Measurements from ENCODE around the gene TRIM46.
A peak's percentile ranks its signal among the peaks of the same experiment; 100 is the strongest.
"Not testable (repeated sequence)": the region's sequence is repeated elsewhere in the genome, so short reads cannot be mapped to it uniquely, and the experiment has no call there.

TRIM46 gene

DNA sequence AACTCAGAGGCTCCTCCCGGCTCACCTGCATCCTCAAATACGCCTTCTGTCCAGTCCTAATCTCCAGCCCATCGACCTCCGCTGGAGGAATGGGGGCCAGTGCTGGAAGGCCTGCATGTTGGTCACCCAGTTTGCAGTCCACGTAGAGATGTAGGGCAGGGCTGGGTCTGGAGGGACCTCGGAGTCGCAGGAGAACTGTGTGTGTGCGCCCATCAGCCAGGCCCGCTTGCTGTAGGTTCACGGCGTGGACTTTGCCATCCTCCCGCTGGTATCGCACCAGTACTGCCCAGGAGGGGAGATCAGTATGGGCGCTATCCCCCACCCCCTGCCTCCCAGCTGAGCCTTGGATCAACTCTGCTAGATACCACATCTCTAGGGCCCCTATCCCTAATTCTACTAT lies 31.4 kb downstream of the TRIM46 start:
- H3K27ac ChIP-seq (ENCODE audit: low read depth in 2 of 2, low read length in 2 of 2), result no peak overlapping the region
- H3K36me3 ChIP-seq (ENCODE audit: control insufficient read depth in 2 of 2, insufficient read depth in 2 of 2, low read length in 2 of 2), result no peaks in the 10 kb centered on the region
- H3K9ac ChIP-seq (ENCODE audit: low read depth in 1 of 2, low read length in 2 of 2), result no peak overlapping the region
- no peak overlapping the region for H3K4me3 ChIP-seq (ENCODE audit: low read length in 2 of 2)
- peaks cover 21 to 25% of the 10 kb centered on the region in 2 donors for H3K4me1 ChIP-seq (ENCODE audit: control insufficient read depth in 2 of 2, insufficient read depth in 2 of 2, low read length in 2 of 2)
- no peaks in the 10 kb centered on the region for H3K9me3 ChIP-seq (ENCODE audit: control insufficient read depth in 2 of 2, low read length in 2 of 2)
- H3K27me3 ChIP-seq (ENCODE audit: control insufficient read depth in 2 of 2, insufficient read depth in 2 of 2, low read length in 2 of 2), result no peaks in the 10 kb centered on the region

- peaks cover 21 to 25% of the 10 kb centered on the region in 2 donors for H3K4me1 ChIP-seq (ENCODE audit: control insufficient read depth in 2 of 2, insufficient read depth in 2 of 2, low read length in 2 of 2)
- H3K4me3 ChIP-seq (ENCODE audit: low read length in 2 of 2), result no peak overlapping the region
- H3K27me3 ChIP-seq (ENCODE audit: control insufficient read depth in 2 of 2, insufficient read depth in 2 of 2, low read length in 2 of 2), result no peaks in the 10 kb centered on the region
- H3K36me3 ChIP-seq (ENCODE audit: control insufficient read depth in 2 of 2, insufficient read depth in 2 of 2, low read length in 2 of 2), result no peaks in the 10 kb centered on the region
- no peaks in the 10 kb centered on the region for H3K9me3 ChIP-seq (ENCODE audit: control insufficient read depth in 2 of 2, low read length in 2 of 2)
- H3K9ac ChIP-seq (ENCODE audit: low read depth in 1 of 2, low read length in 2 of 2), result no peak overlapping the region
- H3K27ac ChIP-seq (ENCODE audit: low read depth in 2 of 2, low read length in 2 of 2), result no peak overlapping the region
Measured at GRCh38 chr1:155205969-155206593, 32.4 kb downstream of the TRIM46 start.

DNA sequence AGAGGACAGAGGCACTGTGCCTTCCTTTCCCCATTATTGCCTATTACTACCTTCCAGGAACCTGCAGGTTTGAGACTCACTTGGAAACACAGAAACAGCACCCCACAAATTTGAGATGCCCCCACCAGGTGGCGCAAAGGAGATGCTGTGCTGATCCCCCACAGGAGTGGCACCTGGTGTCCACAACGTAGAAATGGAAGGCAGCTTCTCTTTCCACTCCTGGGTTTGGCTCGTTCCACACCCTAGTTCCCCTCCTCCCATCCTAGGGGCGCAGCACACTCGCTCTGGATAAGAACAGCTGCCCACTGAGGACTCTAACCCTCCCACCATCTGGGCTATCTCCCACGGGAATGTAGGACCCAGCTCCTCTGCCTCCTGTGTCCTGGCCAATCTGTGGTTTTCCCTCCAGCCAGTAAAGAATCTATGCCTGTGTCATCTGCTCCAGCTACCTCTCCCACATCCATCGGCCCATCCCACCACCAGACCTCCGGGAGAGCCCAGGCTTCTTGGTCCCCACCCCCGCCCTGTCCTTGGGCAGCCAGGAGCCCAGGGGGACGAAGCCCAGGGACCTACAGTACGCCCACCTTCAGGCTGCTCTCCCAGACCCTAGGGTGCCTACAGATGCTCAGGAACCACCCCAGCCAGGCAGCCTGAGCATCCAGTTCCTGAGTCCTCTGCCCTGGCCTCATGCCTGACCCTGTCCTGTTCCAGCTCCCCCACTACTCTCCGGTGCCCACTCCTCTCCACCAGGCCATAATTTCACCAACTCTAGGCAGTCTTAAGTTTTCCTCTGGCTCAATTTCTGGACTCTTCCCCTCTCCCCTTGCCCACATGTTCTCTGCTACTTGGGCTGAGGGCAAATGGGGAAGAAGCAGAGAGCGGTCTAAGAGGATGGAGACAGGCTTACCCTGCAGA lies 33.5 kb downstream of the TRIM46 start:
- H3K4me1 ChIP-seq (ENCODE audit: control insufficient read depth in 2 of 2, insufficient read depth in 2 of 2, low read length in 2 of 2), result peaks cover 21 to 25% of the 10 kb centered on the region in 2 donors

GRCh38 chr1:155207806-155208540 lies 34.3 kb downstream of the TRIM46 start, which contains the start of gene THBS3:
TSS of gene THBS3 (minus strand) at chr1:155207897. CDS start at chr1:155207876, 21 bp downstream.
- no peaks in the 10 kb centered on the region for H3K27me3 ChIP-seq (ENCODE audit: control insufficient read depth in 2 of 2, insufficient read depth in 2 of 2, low read length in 2 of 2)
- H3K9ac ChIP-seq (ENCODE audit: low read depth in 1 of 2, low read length in 2 of 2), result peak within 1 kb of the TSS; percentile 91 to 99
- H3K4me1 ChIP-seq (ENCODE audit: control insufficient read depth in 2 of 2, insufficient read depth in 2 of 2, low read length in 2 of 2), result peaks cover 21 to 25% of the 10 kb centered on the region in 2 donors
- H3K4me3 ChIP-seq (ENCODE audit: low read length in 2 of 2), result peak within 1 kb of the TSS; percentile 95 to 97
- H3K9me3 ChIP-seq (ENCODE audit: control insufficient read depth in 2 of 2, low read length in 2 of 2), result no peaks in the 10 kb centered on the region
- no peaks in the 10 kb centered on the region for H3K36me3 ChIP-seq (ENCODE audit: control insufficient read depth in 2 of 2, insufficient read depth in 2 of 2, low read length in 2 of 2)
- peak within 1 kb of the TSS; percentile 97 for H3K27ac ChIP-seq (ENCODE audit: low read depth in 2 of 2, low read length in 2 of 2)

More for the DNA sequence above, 33.5 kb downstream of the TRIM46 start:
- peak overlapping the region; percentile 41 to 47 for H3K9ac ChIP-seq (ENCODE audit: low read depth in 1 of 2, low read length in 2 of 2)
- no peaks in the 10 kb centered on the region for H3K27me3 ChIP-seq (ENCODE audit: control insufficient read depth in 2 of 2, insufficient read depth in 2 of 2, low read length in 2 of 2)
- no peaks in the 10 kb centered on the region for H3K36me3 ChIP-seq (ENCODE audit: control insufficient read depth in 2 of 2, insufficient read depth in 2 of 2, low read length in 2 of 2)
- peak overlapping the region; percentile 47 to 61 for H3K4me3 ChIP-seq (ENCODE audit: low read length in 2 of 2)
- H3K9me3 ChIP-seq (ENCODE audit: control insufficient read depth in 2 of 2, low read length in 2 of 2), result no peaks in the 10 kb centered on the region
- H3K27ac ChIP-seq (ENCODE audit: low read depth in 2 of 2, low read length in 2 of 2), result peak overlapping the region; percentile 97

- H3K27ac ChIP-seq (ENCODE audit: low read depth in 2 of 2, low read length in 2 of 2), result peak within 1 kb of the TSS; percentile 97
- H3K9me3 ChIP-seq (ENCODE audit: control insufficient read depth in 2 of 2, low read length in 2 of 2), result no peaks in the 10 kb centered on the region
- H3K36me3 ChIP-seq (ENCODE audit: control insufficient read depth in 2 of 2, insufficient read depth in 2 of 2, low read length in 2 of 2), result no peaks in the 10 kb centered on the region
- peaks cover 21 to 25% of the 10 kb centered on the region in 2 donors for H3K4me1 ChIP-seq (ENCODE audit: control insufficient read depth in 2 of 2, insufficient read depth in 2 of 2, low read length in 2 of 2)
- peak within 1 kb of the TSS; percentile 96 to 99 for H3K9ac ChIP-seq (ENCODE audit: low read depth in 1 of 2, low read length in 2 of 2)
- no peaks in the 10 kb centered on the region for H3K27me3 ChIP-seq (ENCODE audit: control insufficient read depth in 2 of 2, insufficient read depth in 2 of 2, low read length in 2 of 2)
- peak within 1 kb of the TSS; percentile 95 to 97 for H3K4me3 ChIP-seq (ENCODE audit: low read length in 2 of 2)
Measured at GRCh38 chr1:155208541-155209311, 35.1 kb downstream of the TRIM46 start, which contains the start of gene MTX1. TSS of gene MTX1 (plus strand) at chr1:155208695. CDS start at chr1:155208805, 110 bp downstream.

DNA sequence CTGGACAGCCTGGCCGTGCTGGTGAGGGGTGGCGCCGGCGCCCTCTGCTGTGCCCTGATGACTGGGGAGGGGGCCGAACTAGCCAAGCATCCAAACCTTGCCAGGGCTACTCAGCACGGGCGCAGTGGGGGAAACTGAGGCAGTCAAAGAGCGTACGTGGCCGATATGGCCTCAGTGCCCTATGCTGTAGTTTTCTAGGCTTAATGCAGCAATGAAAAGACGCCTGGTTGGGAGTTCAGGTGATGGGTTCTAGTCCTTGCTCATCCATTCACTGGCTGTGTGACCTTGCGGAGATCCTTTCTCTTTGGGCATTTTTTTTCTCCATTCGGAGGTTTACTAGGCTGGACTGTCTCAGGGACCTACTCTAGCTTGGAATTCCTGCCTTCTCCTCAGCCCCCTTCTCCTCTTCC lies 35.7 kb downstream of the TRIM46 start:
- no peaks in the 10 kb centered on the region for H3K36me3 ChIP-seq (ENCODE audit: control insufficient read depth in 2 of 2, insufficient read depth in 2 of 2, low read length in 2 of 2)
- no peaks in the 10 kb centered on the region for H3K27me3 ChIP-seq (ENCODE audit: control insufficient read depth in 2 of 2, insufficient read depth in 2 of 2, low read length in 2 of 2)
- H3K9ac ChIP-seq (ENCODE audit: low read depth in 1 of 2, low read length in 2 of 2), result peak overlapping the region; percentile 96 to 99
- peak overlapping the region; percentile 95 to 97 for H3K4me3 ChIP-seq (ENCODE audit: low read length in 2 of 2)
- peaks cover 21 to 25% of the 10 kb centered on the region in 2 donors for H3K4me1 ChIP-seq (ENCODE audit: control insufficient read depth in 2 of 2, insufficient read depth in 2 of 2, low read length in 2 of 2)
- no peaks in the 10 kb centered on the region for H3K9me3 ChIP-seq (ENCODE audit: control insufficient read depth in 2 of 2, low read length in 2 of 2)
- peak overlapping the region; percentile 97 for H3K27ac ChIP-seq (ENCODE audit: low read depth in 2 of 2, low read length in 2 of 2)

DNA sequence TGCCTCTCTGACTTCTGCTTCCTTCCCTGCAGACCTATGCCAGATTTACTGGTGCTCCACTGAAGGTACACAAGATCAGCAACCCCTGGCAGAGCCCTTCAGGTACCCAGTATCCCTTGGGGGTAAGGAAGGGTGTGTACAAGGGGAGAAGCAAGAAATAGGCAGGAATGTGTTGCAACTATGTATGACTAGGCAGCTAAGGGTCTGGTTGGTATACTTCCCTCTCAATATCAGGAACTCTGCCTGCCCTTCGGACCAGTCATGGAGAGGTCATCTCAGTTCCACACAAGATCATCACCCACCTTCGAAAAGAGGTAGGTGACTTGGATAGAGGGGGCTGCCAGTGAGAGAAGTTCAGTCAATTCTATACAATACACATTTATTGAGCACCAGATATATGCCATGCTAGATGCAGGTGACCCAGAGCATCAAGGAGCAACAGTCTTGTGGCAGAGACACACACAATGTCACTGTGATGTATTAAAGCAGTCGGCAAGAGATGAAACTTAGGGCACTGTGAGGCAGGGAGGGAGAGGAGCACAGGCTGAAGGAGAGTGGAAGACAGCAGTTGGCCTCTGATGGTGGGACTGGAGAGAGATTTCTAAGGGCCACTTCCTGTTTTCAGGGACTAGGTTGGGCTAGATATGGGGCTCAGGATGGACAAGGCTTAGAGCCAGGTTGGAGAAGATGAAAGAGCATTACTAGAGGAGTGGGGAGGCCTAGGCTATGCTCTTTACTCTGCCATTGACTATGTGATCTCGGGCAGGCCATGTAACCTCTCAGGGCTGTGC lies 36.9 kb downstream of the TRIM46 start:
- no peak overlapping the region for H3K9ac ChIP-seq (ENCODE audit: low read depth in 1 of 2, low read length in 2 of 2)
- no peaks in the 10 kb centered on the region for H3K27me3 ChIP-seq (ENCODE audit: control insufficient read depth in 2 of 2, insufficient read depth in 2 of 2, low read length in 2 of 2)
- no peak overlapping the region for H3K27ac ChIP-seq (ENCODE audit: low read depth in 2 of 2, low read length in 2 of 2)
- no peaks in the 10 kb centered on the region for H3K9me3 ChIP-seq (ENCODE audit: control insufficient read depth in 2 of 2, low read length in 2 of 2)
- H3K4me1 ChIP-seq (ENCODE audit: control insufficient read depth in 2 of 2, insufficient read depth in 2 of 2, low read length in 2 of 2), result peaks cover 21 to 25% of the 10 kb centered on the region in 2 donors
- H3K4me3 ChIP-seq (ENCODE audit: low read length in 2 of 2), result no peak overlapping the region
- no peaks in the 10 kb centered on the region for H3K36me3 ChIP-seq (ENCODE audit: control insufficient read depth in 2 of 2, insufficient read depth in 2 of 2, low read length in 2 of 2)

DNA sequence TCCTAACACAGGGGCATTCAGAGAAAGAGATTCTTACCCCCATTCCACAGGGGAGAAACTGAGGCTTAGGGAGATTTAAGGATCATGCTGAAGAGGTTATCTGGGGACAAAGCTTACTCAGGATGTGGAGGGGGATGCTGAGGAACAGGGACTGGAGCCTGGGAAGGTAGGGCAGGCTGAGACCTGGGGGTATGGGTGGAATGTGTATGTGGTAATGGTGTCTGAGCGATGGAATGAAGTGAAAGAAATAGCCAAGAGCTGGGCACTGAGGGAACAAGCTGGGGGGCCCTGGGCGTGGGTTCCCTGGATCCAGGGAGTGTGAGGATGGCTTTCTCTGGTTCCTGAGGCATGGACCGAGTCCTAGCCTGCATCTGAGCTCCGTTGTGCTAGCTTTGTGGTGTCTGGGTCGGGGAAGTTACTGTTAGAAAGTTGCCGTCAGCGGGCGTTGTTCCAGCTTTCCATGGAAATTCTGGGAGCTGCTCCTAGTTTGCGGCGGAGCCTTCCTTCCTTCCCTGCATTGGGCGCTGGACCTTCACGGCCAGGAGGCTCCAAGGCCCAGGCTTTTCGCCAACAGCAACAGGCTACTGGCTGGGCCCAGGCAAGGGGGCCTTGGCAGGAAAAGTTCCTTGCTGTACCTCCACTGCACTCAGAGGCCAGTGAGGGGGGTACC lies 37.9 kb downstream of the TRIM46 start:
- H3K27me3 ChIP-seq (ENCODE audit: control insufficient read depth in 2 of 2, insufficient read depth in 2 of 2, low read length in 2 of 2); H3K4me3 ChIP-seq (ENCODE audit: low read length in 2 of 2); H3K9me3 ChIP-seq (ENCODE audit: control insufficient read depth in 2 of 2, low read length in 2 of 2); H3K27ac ChIP-seq (ENCODE audit: low read depth in 2 of 2, low read length in 2 of 2); H3K9ac ChIP-seq (ENCODE audit: low read depth in 1 of 2, low read length in 2 of 2); H3K36me3 ChIP-seq (ENCODE audit: control insufficient read depth in 2 of 2, insufficient read depth in 2 of 2, low read length in 2 of 2): not testable (repeated sequence)
- peaks cover 21 to 25% of the 10 kb centered on the region in 2 donors for H3K4me1 ChIP-seq (ENCODE audit: control insufficient read depth in 2 of 2, insufficient read depth in 2 of 2, low read length in 2 of 2)

Data from mucosa of rectum (tissue), 2 donors.